PC-3 (cell line): ENCODE results near the gene TNS3. TPM values are rescaled to one million over a fixed set of nuclear protein-coding genes. Genes with fewer than 3 reads are reported as not detected.

ENCODE experiments used
- ATAC-seq: fragments of 200-7000 bp; cut with Tn5 transposase; 2 replicates; pipeline ENCODE4 v1.9.1; 2020; ENCODE audit warnings: mild to moderate bottlenecking, moderate library complexity
- BruUV-seq: library from RNA; stranded (reverse); fragments of 400-500 nt; replicated peaks from 2 replicates; lab custom pipeline; 2021; lab: Mats Ljungman, UMichigan
- CTCF ChIA-PET: fragments of 300-600 bp; sonication (Branson Sonifier 250); formaldehyde crosslinking; loops from one replicate; lab custom pipeline; 2022; ENCODE audit warnings: antibody characterized with exemption; lab: Charles Lee
- POLR2A ChIA-PET: fragments of 300-600 bp; sonication (Branson Sonifier 250); formaldehyde crosslinking; loops from one replicate; lab custom pipeline; 2022; ENCODE audit warnings: antibody characterized with exemption; ENCODE audit not compliant: unreplicated experiment; lab: Charles Lee
- DNase-seq: peaks from one replicate; pipeline ENCODE4 v3.0.0-alpha.2; 2015
- H2AFZ ChIP-seq: fragments of 300-600 bp; sonication (generic); 2 replicates; pipeline ENCODE4 v1.6.0; 2016; ENCODE audit warnings: antibody characterized with exemption, low read length
- H3F3A ChIP-seq: fragments of 300-600 bp; sonication (generic); one replicate; pipeline ENCODE4 v1.6.0; 2017; ENCODE audit warnings: antibody characterized with exemption, low read length, control low read depth, mild to moderate bottlenecking; ENCODE audit not compliant: unreplicated experiment
- H3K27ac ChIP-seq: fragments of 300-600 bp; sonication (generic); 2 replicates; pipeline ENCODE4 v1.5.1; 2016; ENCODE audit warnings: mild to moderate bottlenecking, low read length
- H3K27me3 ChIP-seq: fragments of 300-600 bp; sonication (generic); 2 replicates; pipeline ENCODE4 v1.6.1; 2016; ENCODE audit warnings: low read length, mixed read lengths
- H3K36me3 ChIP-seq: fragments of 300-600 bp; sonication (generic); 2 replicates; pipeline ENCODE4 v1.6.1; 2016; ENCODE audit warnings: low read depth, mixed run types, low read length, mixed read lengths
- H3K4me1 ChIP-seq: fragments of 300-600 bp; sonication (generic); 2 replicates; pipeline ENCODE4 v1.5.1; 2016; ENCODE audit warnings: low read length; ENCODE audit not compliant: insufficient read depth
- H3K4me2 ChIP-seq: fragments of 300-600 bp; sonication (generic); 2 replicates; pipeline ENCODE4 v1.6.0; 2016; ENCODE audit warnings: low read length
- H3K4me3 ChIP-seq: fragments of 300-600 bp; sonication (generic); 2 replicates; pipeline ENCODE4 v1.5.1; 2016; ENCODE audit warnings: mild to moderate bottlenecking, low read length, mixed read lengths
- H3K79me2 ChIP-seq: fragments of 300-600 bp; sonication (generic); 2 replicates; pipeline ENCODE4 v1.6.1; 2017; ENCODE audit warnings: low read length, mixed read lengths
- H3K9ac ChIP-seq: fragments of 300-600 bp; sonication (generic); 2 replicates; pipeline ENCODE4 v1.6.0; 2016; ENCODE audit warnings: mild to moderate bottlenecking, low read length
- H3K9me2 ChIP-seq: fragments of 300-600 bp; sonication (generic); replicated peaks from 2 replicates; pipeline ENCODE4 v1.6.1; 2016; ENCODE audit warnings: mixed run types, low read length, mixed read lengths
- H3K9me3 ChIP-seq: fragments of 300-600 bp; sonication (generic); 2 replicates; pipeline ENCODE4 v1.6.1; 2016; ENCODE audit warnings: low read length, mixed read lengths
- H4K20me1 ChIP-seq: fragments of 300-600 bp; sonication (generic); 2 replicates; pipeline ENCODE4 v1.6.1; 2016; ENCODE audit warnings: low read length, mixed read lengths
- CTCF ChIP-seq: fragments of 300-600 bp; sonication (generic); conservative IDR thresholded peaks from 2 replicates; pipeline ENCODE4 v1.5.1; 2017; ENCODE audit warnings: antibody characterized with exemption, low read depth, mild to moderate bottlenecking, low read length
- EZH2 ChIP-seq: fragments of 300-600 bp; sonication (generic); IDR thresholded peaks from one replicate; pipeline ENCODE4 v1.6.1; 2017; ENCODE audit warnings: antibody characterized with exemption, mild to moderate bottlenecking, low read length; ENCODE audit not compliant: unreplicated experiment
- EZH2phosphoT487 ChIP-seq: fragments of 300-600 bp; sonication (generic); IDR thresholded peaks from 2 replicates; pipeline ENCODE4 v1.6.1; 2018; ENCODE audit warnings: mild to moderate bottlenecking, antibody characterized with exemption, low read length, borderline replicate concordance
- intact Hi-C: fragments of 100-400 bp; cut with micrococcal nuclease; formaldehyde crosslinking; loops from 2 replicates; pipeline ENCODE4 v1.9.0; 2023
- total RNA-seq: library from RNA; depleted of rRNA; stranded (reverse); fragments of >200 nt; gene quantifications from 2 replicates; pipeline ENCODE4 v1.2.3, GENCODE V29; 2014

Gene TNS3
- total RNA-seq, 1 experiment from 2014 or later, result 72.3 TPM

GRCh38 chr7:47252675-47253074 is 329.2 kb downstream of the TNS3 start:
- Histone ChIP-seq H3K27me3 (no peaks in the 10 kb centered on the region), H3K27ac (no peak overlapping the region), H3K9me2 (no peaks in the 10 kb centered on the region), H3K36me3 (no peaks in the 10 kb centered on the region), H2AFZ (no peak overlapping the region), H3K4me3 (no peak overlapping the region), H3F3A (no peaks in the 10 kb centered on the region), H3K9me3 (no peaks in the 10 kb centered on the region), H3K79me2 (no peaks in the 10 kb centered on the region), H3K4me1 (peaks cover 13% of the 10 kb centered on the region), H4K20me1 (no peaks in the 10 kb centered on the region), H3K9ac (no peak overlapping the region), H3K4me2 (no peak overlapping the region)
- DNase-seq (no peak), ATAC-seq (no peak)
- CTCF ChIA-PET, result interaction anchor here (1.7 kb wide), 1 partner anchor 14 kb away, joined by 4 read pairs; no protein-coding TSS in a partner anchor
- POLR2A ChIA-PET, result no interaction called here
- intact Hi-C loops, result loop anchor here (5.0 kb wide), 1 partner anchor 1330 kb away; the partner anchor contains the start of gene IGFBP3
- TF ChIP-seq EZH2phosphoT487 (no peak), CTCF (no peak), EZH2 (no peak)
- BruUV-seq, result no TSS peak

- Histone ChIP-seq H3K9ac (no peak overlapping the region), H3F3A (no peaks in the 10 kb centered on the region), H3K36me3 (no peaks in the 10 kb centered on the region), H3K79me2 (no peaks in the 10 kb centered on the region), H2AFZ (no peak overlapping the region), H3K4me2 (no peak overlapping the region), H3K4me3 (no peak overlapping the region), H3K9me2 (no peaks in the 10 kb centered on the region), H4K20me1 (no peaks in the 10 kb centered on the region), H3K9me3 (no peaks in the 10 kb centered on the region), H3K27me3 (no peaks in the 10 kb centered on the region), H3K27ac (no peak overlapping the region), H3K4me1 (peaks cover 8% of the 10 kb centered on the region)
- ChIA-PET CTCF (no interaction called here), POLR2A (no interaction called here)
- BruUV-seq, result no TSS peak
- ATAC-seq (no peak), DNase-seq (no peak)
- intact Hi-C loops, result no loop called here
- TF ChIP-seq EZH2, result no peak
- no peak for TF ChIP-seq CTCF
- TF ChIP-seq EZH2phosphoT487, result no peak
These were observed 332.6 kb downstream of the TNS3 start for GRCh38 chr7:47249361-47249760.

GRCh38 chr7:47248797-47249196 is 333.1 kb downstream of the TNS3 start:
- intact Hi-C loops, result no loop called here
- H3K36me3 ChIP-seq, result no peaks in the 10 kb centered on the region
- no peak overlapping the region for H3K9ac ChIP-seq
- H2AFZ ChIP-seq, result no peak overlapping the region
- H3K4me2 ChIP-seq, result no peak overlapping the region
- H3F3A ChIP-seq, result no peaks in the 10 kb centered on the region
- DNase-seq, result no peak
- H3K4me3 ChIP-seq, result no peak overlapping the region
- H3K4me1 ChIP-seq, result peaks cover 5% of the 10 kb centered on the region
- ChIA-PET CTCF (no interaction called here), POLR2A (no interaction called here)
- BruUV-seq, result no TSS peak
- no peaks in the 10 kb centered on the region for H3K27me3 ChIP-seq
- TF ChIP-seq EZH2 (no peak), CTCF (no peak), EZH2phosphoT487 (no peak)
- no peaks in the 10 kb centered on the region for H3K79me2 ChIP-seq
- ATAC-seq, result no peak
- no peaks in the 10 kb centered on the region for H3K9me2 ChIP-seq
- H4K20me1 ChIP-seq, result no peaks in the 10 kb centered on the region
- H3K9me3 ChIP-seq, result no peaks in the 10 kb centered on the region
- no peak overlapping the region for H3K27ac ChIP-seq
